GM19238 (cell line): Measurements from ENCODE around the gene ITPR3.

ENCODE experiments used
- DNase-seq: peaks from one replicate; pipeline ENCODE4 v3.0.0; 2011; ENCODE audit warnings: low spot score; ENCODE audit not compliant: insufficient read length

ITPR3 gene

GRCh38 chr6:33633462-33634158 lies 12.5 kb downstream of the ITPR3 start:
- peak; percentile 85 for DNase-seq

DNA sequence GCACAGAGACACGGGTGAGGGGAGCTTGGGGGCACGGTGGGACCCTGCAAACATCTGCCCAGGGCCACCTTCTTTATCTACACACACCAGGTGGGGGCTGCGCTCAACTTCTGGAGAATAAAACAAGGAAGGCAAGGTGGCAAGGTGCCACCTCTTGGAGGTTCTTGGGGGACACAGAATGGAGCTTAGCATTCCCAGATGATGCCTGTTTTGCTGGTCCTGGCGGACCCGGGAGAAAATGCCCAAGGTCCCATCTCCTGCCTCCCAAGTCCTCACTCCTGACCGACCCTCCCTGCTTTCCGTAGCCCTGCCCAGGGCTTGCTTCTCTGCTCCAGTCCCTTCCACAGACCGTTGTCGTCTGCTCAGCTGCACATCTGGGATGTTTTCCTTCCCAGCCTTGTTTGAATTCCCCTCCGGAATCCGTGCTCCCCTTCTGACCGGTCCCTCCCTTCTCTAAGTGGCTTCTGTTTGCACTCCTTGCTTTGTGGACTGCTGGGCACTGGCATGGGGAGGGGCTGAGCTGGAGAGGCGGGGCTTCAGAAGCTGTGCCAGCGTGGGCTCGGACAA lies 13.1 kb downstream of the ITPR3 start:
- DNase-seq: no peak

DNA sequence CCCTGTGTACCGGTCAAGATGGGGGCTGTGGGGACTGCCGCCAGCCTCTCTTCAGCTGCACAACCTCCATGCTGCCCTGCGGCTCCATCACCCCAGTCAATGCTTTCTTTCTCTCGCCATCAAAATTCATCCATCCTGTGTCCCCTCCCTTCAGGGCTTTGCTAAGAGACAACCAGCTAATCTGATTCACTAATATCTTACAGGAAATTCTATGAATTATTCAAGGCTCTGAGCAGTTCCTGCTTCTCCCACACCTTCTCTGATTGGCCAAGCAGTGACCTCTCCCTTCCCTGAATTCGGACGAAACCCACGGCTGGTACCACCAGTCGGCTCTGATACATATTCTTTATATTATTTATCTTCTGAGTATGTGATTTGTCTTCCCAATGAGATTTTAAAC lies 13.8 kb downstream of the ITPR3 start:
- DNase-seq: no peak

DNA sequence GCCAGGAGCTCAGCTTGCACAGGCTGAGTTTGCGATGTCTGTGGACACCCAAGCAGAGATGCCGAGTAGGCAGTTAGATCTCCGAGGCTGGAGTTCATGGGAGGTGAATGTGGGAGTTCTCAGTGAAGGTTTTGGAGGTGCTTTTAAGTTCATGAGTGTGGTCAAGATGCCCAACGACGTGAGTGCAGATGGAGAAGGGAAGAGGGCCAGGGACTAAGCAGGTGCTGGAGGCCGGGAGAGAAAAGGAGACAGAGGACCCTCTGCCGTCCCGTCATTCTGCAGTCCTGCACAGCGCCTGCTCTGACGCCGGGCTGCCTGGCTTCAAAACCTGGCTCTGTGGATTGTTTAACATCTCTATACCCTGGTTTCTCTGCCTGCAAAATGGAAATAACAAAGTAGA lies 15.5 kb downstream of the ITPR3 start:
- no peak for DNase-seq

DNA sequence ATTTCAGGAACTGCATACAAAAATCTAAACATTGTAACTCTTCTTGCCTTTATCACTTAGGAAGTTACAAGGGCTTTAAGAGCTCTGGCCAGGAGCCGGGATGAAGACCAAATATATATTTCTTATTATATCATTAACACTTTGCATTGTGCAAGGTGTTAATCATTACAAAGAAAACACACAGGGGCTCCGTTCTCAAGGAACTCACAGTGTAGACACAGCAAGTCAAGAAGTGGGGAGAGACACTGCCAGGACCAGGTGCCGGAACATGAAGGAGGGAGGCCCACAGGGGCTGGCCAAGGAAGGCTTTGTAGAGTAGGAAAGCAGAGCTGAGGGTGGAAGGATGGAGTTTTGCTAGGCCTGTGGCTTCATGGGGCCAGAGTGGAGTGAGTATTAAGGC lies 17.4 kb downstream of the ITPR3 start:
- DNase-seq: no peak

DNA sequence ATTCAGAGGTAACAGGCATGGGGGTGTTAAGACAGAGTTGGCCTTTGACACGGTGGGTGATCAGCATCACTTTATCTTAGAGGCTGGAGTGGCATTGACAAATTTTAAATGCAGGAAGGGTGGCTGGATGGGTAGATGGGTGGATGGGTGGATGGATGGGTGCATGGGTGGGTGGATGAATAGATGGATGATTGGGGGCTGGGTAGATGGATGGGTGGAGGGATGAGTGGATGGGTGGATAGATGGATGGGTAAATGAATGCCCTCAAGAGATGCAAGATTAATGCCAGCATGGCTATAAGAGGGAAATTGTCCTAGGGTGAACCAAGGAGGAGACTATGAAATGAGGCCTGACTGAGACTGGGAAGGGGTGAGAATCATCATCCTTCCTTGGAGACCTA lies 18.4 kb downstream of the ITPR3 start:
- no peak for DNase-seq

DNA sequence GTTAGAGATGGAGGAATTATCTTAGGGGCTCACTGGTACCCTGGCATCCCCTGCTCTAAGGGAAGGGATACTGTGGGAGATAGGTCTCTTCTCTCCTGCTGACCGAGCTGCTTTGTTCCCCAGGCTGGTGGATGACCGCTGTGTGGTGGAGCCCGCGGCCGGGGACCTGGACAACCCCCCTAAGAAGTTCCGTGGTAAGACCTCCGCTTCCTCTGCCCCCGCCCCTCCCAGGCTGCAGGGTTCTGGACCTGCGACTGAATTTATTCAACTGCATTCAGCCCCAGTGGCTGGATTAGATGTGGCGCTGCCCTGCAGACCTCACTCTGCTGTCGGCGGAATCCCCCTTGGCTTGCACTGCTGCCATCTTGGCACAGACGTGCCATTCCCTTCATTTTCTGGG lies 19.2 kb downstream of the ITPR3 start:
- DNase-seq: no peak

DNA sequence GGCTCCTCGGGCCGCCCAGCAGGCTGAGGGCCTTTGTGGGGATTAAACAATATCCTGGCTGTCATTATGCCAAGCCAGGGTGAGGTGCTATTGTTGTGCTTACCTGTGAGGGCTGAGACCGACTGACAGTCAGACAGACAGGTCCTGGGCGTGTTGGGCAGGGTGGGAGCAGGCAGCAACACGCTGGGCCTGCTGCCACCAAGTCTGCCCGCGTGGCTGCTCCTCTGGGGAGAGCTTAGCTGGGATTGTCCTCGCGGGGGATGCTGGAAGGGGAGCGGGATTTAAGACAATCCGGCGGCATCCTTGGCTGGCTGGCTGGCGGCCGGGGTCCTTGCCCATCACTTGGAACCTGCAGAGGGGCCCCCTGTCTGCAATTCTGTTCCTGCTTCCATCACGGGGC lies 20.0 kb downstream of the ITPR3 start:
- no peak for DNase-seq

- no peak for DNase-seq
Measured at GRCh38 chr6:33641602-33642001, 20.5 kb downstream of the ITPR3 start.

- no peak for DNase-seq
Measured at GRCh38 chr6:33642897-33643296, 21.8 kb downstream of the ITPR3 start.

DNA sequence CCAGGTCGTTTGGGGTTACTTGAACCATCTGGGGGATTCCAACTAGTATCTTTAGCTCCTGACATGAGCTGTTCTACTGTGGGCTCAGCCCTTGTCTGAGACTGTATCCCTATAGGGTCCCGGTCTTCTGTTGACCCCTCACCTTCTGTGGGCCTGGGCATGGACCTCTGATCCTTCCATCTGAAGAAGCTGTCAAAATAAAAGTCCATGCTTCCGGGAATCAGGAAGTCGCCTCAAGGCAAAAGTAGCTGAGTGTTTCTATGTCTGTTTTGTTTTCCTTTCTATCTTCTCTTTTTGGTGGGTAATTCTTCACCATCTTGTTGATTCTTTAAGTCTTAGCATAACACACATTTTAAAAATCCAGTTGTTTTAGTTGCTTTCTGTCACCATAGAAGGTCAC lies 30.3 kb downstream of the ITPR3 start:
- no peak for DNase-seq

DNA sequence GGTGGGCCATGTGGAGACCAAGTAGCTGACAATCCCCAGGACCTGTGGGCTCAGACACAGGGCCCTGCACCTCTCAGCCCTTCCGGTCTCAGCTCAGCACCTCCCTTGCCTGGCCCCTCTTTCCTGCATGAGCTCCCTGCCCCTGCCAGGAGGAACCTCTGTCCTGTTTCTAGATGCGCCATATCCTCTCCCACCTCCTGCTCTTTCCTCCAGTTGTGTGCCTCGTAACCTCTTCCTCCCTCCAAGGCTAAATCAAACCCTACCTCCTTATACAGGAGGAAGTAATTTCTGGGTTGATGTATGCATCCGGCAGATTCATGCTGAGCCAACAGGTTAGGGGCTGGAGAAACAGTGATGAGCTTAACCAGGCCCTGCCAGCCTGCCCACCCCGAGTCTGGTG lies 30.9 kb downstream of the ITPR3 start:
- DNase-seq: no peak

DNA sequence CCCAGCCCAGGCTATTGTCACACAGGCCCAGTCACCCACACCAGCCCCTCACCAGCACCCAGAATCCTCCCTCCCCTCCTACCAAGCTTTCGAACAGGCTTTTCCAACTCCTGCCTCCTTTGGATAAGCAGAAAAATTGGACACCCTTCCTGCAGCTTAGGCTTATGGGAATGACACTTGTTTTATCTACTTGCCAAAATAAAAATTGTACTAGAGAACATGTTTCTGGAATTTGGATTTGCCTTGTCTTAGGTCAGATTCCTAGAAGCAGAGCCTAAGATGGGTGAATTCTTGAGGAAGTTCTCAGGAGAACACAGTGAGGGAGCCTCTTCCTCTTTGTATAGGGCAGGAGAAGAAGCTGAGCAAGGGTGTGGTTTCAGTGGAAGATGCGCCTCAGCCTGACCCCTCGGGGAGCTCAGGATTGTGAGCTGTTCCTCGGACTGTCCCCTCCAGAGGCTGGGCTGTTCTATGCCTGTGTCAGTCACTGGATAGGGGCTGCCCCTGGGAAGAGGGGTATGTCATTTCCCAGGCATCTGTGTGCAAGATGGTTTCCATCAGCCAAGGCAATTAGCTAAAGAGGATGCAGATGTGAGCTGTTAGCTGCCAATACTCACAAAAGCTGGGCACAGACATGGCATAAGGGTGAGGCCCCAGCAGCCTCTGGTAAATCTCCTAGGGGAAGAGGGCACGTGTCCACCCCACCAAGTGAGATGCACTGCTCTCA lies 33.9 kb downstream of the ITPR3 start:
- DNase-seq: no peak

GRCh38 chr6:33656844-33657243 lies 35.7 kb downstream of the ITPR3 start:
- no peak for DNase-seq

GRCh38 chr6:33658982-33659689 lies 38.0 kb downstream of the ITPR3 start:
- no peak for DNase-seq

DNA sequence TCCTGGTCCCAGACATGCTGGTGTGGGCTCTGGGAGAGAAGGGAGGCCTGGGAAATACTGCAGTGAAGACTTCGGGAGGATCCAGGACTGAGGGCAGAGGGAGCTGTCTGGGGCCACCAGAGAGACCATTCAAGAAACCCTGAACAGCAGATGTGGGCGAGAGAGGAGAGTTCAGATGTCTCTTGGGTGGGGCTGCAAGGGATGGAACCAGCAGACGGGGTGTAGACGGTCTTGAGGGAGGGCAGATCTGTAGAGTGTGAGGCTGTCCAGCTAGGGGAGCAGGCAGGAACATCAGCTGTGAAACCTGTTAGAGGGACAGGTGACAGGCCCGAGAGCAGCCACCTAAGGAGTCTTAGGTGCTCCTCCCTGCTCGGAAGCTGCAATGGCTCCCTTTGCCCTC lies 38.9 kb downstream of the ITPR3 start:
- no peak for DNase-seq

- no peak for DNase-seq
Measured at GRCh38 chr6:33661106-33661838, 40.1 kb downstream of the ITPR3 start.

DNA sequence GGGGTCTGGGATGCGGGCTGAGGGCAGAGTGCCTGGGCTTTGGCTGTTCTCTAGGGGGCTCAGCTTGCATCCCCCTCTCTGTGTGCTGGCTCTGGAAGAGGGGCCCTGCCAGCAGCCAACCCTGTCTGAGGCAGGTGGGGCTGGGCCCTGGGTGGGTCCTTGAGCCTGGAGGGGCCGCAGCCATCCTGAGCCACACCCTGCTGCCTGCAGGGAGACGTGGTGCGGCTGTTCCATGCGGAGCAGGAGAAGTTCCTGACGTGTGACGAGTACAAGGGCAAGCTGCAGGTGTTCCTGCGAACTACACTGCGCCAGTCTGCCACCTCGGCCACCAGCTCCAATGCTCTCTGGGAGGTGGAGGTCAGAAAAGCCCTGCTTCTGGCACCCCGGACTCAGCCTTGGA lies 41.2 kb downstream of the ITPR3 start:
- DNase-seq: no peak

DNA sequence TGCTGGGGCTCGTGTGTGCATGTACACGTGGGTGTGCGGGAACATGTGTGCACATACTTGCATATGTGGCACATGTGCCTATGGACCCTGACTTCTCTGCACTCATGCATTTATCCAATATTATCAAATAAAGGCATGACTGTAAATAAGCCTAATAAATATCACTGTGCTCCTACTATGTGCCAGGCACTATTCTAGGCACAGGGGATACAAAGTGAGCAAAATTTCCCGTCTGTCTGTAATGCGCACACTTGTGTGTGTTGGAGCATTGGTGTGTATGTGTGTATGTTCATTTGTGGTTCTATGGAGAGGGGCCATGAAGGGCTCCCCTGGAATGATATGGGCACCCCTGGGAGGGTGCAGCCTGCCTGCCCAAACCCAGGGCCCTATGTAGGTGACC lies 41.9 kb downstream of the ITPR3 start:
- no peak for DNase-seq

- no peak for DNase-seq
Measured at GRCh38 chr6:33663727-33664449, 42.8 kb downstream of the ITPR3 start.

DNA sequence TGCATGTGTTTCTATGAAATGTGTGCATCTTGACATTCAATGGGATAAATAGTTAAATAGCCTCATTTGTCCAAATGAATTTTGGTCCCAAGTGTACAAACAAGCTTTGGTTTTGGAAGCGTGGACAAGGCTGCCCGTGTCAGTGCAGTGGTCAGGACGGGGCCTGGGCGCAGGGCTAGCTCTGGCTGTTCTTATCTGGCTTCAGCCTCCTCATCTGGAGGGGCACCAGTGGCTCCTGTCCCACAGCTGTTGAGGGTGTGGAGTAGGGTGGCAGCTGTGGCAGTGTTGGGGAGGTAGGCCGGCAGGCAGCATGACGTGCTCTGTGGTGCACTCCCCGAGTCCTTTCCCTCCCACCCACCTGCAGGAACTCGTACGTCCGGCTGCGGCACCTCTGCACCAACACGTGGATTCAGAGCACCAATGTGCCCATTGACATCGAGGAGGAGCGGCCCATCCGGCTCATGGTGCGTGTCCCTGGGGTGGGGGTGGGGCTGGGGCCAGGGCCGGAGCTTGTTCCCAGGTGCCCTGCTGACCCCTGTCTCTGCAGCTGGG lies 43.5 kb downstream of the ITPR3 start:
- no peak for DNase-seq
